GM18867 (cell line): Measurements from ENCODE around the gene SIPA1L3.

Experiments
- ATAC-seq: cut with Tn5 transposase; IDR thresholded peaks from one replicate; pipeline ENCODE4 v1.9.1; 2021; ENCODE audit warnings: mild to moderate bottlenecking, moderate library complexity; ENCODE audit not compliant: unreplicated experiment

Gene SIPA1L3

GRCh38 chr19:38034492-38034860 lies 127.5 kb downstream of the SIPA1L3 start:
- ATAC-seq, result no peak

- ATAC-seq, result no peak
Observed at GRCh38 chr19:38035515-38036495, 128.8 kb downstream of the SIPA1L3 start.

GRCh38 chr19:38036707-38037611 lies 130.0 kb downstream of the SIPA1L3 start:
- ATAC-seq, result no peak

DNA sequence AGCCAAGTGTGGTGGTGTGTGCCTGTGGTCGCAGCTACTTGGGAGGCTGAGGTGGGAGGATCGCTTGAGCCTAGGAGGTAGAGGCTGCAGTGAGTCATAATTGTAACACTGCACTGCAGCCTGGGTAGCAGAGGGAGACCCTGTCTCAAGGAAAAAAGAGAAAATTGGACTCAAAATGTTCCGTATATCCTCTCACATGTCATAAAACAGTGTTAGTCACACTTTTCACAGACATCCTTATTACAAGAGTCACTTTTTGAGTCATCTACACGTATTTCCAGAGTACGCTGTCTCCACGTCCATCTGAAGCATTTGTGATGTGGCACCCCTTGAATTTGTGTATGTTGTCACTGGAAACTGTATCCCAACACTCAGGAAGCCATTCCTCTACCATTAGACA lies 133.0 kb downstream of the SIPA1L3 start:
- no peak for ATAC-seq

- ATAC-seq, result no peak
Observed at GRCh38 chr19:38042132-38042531, 135.1 kb downstream of the SIPA1L3 start.

- ATAC-seq, result no peak
Observed at GRCh38 chr19:38043649-38044144, 136.7 kb downstream of the SIPA1L3 start.

- no peak for ATAC-seq
Observed at GRCh38 chr19:38044267-38045111, 137.5 kb downstream of the SIPA1L3 start.

- no peak for ATAC-seq
Observed at GRCh38 chr19:38045554-38046253, 138.7 kb downstream of the SIPA1L3 start.

DNA sequence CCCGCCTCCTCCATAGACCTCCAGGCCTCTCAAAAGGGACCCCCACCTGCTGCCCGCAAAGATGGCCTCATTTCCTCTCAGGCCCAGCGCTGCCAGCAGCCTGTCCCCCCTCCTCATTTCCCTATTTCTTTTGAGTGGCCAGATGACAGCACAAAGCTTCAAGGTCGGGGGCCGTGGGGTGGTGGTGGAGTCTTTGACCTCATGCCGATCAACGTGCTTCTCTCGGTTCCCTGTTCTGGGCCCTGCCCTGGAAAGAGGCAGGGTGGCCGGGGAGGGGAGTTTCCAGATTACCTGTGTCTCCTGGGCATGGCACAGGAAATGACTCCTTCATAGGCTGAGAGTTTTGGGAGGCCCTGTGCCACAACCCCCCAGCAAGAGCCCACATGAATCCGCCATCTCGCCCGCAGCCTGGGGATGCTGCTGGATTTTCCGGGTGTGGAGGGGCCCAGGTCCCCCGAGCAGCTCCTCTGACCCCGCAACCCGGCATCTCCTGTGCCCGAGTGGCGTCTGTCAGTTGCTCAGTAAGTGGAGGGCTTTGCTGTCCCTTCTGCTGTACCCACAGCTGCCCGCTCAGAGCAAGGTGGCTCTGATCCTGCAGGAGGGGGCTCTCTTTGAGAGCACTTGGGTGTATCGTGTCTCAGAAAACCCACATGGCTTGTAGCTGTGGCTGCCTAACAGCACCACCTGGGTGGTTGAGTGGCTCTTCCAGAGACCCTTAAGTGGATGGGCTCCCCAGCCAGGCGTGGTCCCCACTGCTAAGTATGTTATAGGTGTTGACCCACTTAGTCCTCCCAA lies 139.4 kb downstream of the SIPA1L3 start:
- ATAC-seq, result peak; percentile 33

DNA sequence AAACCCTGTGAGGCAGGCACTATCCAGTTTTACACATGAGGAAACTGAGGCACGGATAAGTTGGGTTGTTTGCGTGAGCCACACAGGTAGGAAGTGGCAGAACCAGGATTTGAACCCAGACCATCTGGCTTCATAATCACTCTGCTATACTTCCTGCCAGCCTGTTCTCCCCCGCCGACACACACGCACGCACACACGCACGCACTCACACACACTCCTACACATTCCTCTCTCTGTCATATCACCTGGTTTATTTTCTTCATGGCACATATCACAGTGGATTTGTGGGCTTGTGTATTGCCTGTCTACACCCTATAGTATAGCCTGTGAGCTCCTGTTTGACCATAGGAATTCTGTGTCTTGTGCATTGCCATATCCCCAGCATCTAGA lies 140.0 kb downstream of the SIPA1L3 start:
- ATAC-seq, result no peak

- ATAC-seq, result no peak
Observed at GRCh38 chr19:38047641-38048040, 140.6 kb downstream of the SIPA1L3 start.

DNA sequence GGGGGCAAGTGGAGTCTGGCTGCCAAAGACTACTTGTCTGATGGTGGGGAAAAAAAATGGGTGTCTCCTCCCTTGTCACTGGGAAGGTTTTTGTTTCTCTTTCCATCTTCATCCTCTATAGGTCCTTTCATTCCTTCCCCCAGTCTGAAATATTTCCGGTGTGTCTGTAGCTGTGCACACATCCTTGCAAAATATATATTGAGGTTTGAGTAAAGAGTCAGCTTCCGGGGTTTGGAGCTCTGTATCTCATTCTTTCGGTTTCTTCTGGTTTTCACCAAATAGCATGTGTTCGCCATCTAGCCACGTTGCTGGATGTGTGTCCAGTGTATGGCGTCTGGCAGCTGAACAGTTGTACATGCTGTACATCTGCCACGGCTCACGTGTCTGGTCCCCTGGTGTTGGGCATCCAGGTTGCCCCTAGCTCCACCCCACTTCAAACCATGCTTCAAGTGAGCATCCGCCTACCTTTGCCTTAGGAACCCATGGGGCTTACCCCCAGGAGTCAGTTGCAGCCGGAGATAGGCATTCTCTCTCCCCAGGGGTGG lies 142.2 kb downstream of the SIPA1L3 start:
- ATAC-seq, result peak; percentile 48

DNA sequence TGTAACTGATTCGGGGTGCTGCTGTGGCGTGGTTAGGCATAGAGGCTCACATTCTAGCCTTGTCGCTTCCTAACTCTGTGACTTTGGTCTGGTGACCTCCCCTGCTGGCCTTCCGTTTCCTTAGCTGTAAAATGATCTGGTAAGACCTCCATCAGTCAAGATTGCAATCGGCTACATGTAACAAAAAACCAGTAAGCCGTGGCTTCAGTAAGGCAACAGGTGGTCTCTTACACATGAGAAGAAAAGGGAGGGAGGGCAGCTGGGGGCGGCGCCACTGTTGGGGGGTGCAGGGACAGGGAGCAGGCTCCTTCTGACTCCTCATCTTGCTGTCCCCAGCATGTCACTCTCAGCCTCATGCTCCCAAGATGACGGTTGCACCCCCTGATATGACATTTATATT lies 148.0 kb downstream of the SIPA1L3 start:
- ATAC-seq, result no peak

GRCh38 chr19:38055655-38056521 lies 148.9 kb downstream of the SIPA1L3 start:
- no peak for ATAC-seq

DNA sequence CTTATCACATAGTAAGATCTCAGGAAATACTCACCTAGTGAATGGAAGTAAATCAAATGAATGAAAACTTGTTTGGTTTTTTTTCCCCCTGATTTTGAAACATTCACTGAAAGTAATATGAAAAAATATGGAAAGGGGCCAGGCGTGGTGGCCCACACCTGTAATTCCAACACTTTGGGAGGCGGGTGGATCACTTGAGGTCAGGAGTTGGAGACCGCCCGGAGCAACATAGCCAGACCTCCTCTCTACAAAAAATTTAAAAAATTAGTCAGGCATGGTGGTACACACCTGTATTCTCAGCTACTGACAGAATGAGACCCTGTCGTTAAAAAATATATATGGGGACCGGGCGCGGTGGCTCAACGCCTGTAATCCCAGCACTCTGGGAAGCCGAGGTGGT lies 149.6 kb downstream of the SIPA1L3 start:
- no peak for ATAC-seq

GRCh38 chr19:38057959-38058690 lies 151.1 kb downstream of the SIPA1L3 start:
- no peak for ATAC-seq

- ATAC-seq, result no peak
Observed at GRCh38 chr19:38059897-38060296, 152.9 kb downstream of the SIPA1L3 start.
